ENCODE data around the gene TFAP2C. TPM values are rescaled to one million over a fixed set of nuclear protein-coding genes. Genes with fewer than 3 reads are reported as not detected.

TFAP2C gene
- total and polyA plus RNA-seq, 2 experiments from 2014 or later, result 12.3 to 19.0 TPM

GRCh38 chr20:56627122-56628014 lies 1.7 kb upstream of the TFAP2C start:
- H3K27me3 ChIP-seq (replicated peaks; ENCODE audit: insufficient read depth), result no peaks in the 10 kb centered on the region; the same call in 1 of the 2 replicates
- H3K4me2 ChIP-seq (ENCODE audit: unreplicated experiment), result no peak overlapping the region

GRCh38 chr20:56628015-56628872 lies 862 bp upstream of the TFAP2C start:
- TF ChIP-seq EZH2phosphoT487 (IDR thresholded peaks at IDR 0.05; ENCODE audit: insufficient read depth, low read depth) (no peak), EZH2 (IDR thresholded peaks at IDR 0.05; ENCODE audit: insufficient read depth, poor library complexity, severe bottlenecking) (no peak)
- H3K27me3 ChIP-seq (replicated peaks; ENCODE audit: insufficient read depth), result no peaks in the 10 kb centered on the region; the same call in 1 of the 2 replicates
- peak overlapping the region; percentile 95 for H2AFZ ChIP-seq
- peaks cover 14% of the 10 kb centered on the region for H3K4me1 ChIP-seq (ENCODE audit: insufficient read depth)
- in situ Hi-C loops (cut with MboI), result loop anchor here (10.0 kb wide), 1 partner anchor 347 kb away; no protein-coding TSS in a partner anchor
- peak overlapping the region; percentile 96 for H3K4me3 ChIP-seq
- 22% methylated on average over 48 of the region's 48 CpGs for WGBS, 2 experiments (ENCODE audit: low coverage in 1 of 2, low lambda C conversion rate in 2 of 2, missing lambda C conversion rate in 2 of 2)
- H3K36me3 ChIP-seq (ENCODE audit: low read depth), result peaks cover 4% of the 10 kb centered on the region
- H3K9ac ChIP-seq, result peak overlapping the region; percentile 86; the same call in 1 of the 2 replicates
- no peaks in the 10 kb centered on the region for H4K20me1 ChIP-seq (ENCODE audit: insufficient read depth)
- peaks cover 40% of the 10 kb centered on the region for H3K79me2 ChIP-seq (ENCODE audit: insufficient read depth)
- H3F3A ChIP-seq (ENCODE audit: insufficient read depth), result peaks cover 17% of the 10 kb centered on the region; the same call in 1 of the 2 replicates
- H3K27ac ChIP-seq, result no peak overlapping the region
- no peaks in the 10 kb centered on the region for H3K9me2 ChIP-seq (ENCODE audit: insufficient read depth)
- peak overlapping the region; percentile 97 for H3K4me2 ChIP-seq (ENCODE audit: unreplicated experiment)
- peak; percentile 66 for DNase-seq
- no peaks in the 10 kb centered on the region for H3K9me3 ChIP-seq (ENCODE audit: low read depth)

More at GRCh38 chr20:56627122-56628014, 1.7 kb upstream of the TFAP2C start:
- H4K20me1 ChIP-seq (ENCODE audit: insufficient read depth), result no peaks in the 10 kb centered on the region
- no peak overlapping the region for H3K4me3 ChIP-seq
- no peak overlapping the region for H2AFZ ChIP-seq
- H3K27ac ChIP-seq, result no peak overlapping the region
- peaks cover 13% of the 10 kb centered on the region for H3K4me1 ChIP-seq (ENCODE audit: insufficient read depth)
- H3K36me3 ChIP-seq (ENCODE audit: low read depth), result peaks cover 4% of the 10 kb centered on the region; the same call in 1 of the 2 replicates
- H3K9ac ChIP-seq, result no peak overlapping the region
- no peak for DNase-seq
- H3K9me3 ChIP-seq (ENCODE audit: low read depth), result no peaks in the 10 kb centered on the region
- peaks cover 12% of the 10 kb centered on the region; the same call in 1 of the 2 replicates for H3F3A ChIP-seq (ENCODE audit: insufficient read depth)
- in situ Hi-C loops (cut with MboI), result loop anchor here (10.0 kb wide), 1 partner anchor 347 kb away; no protein-coding TSS in a partner anchor
- peaks cover 31% of the 10 kb centered on the region for H3K79me2 ChIP-seq (ENCODE audit: insufficient read depth)
- TF ChIP-seq EZH2phosphoT487 (IDR thresholded peaks at IDR 0.05; ENCODE audit: insufficient read depth, low read depth) (no peak), EZH2 (IDR thresholded peaks at IDR 0.05; ENCODE audit: insufficient read depth, poor library complexity, severe bottlenecking) (no peak)
- 67 to 75% methylated on average over 38 to 45 of the region's 45 CpGs for WGBS, 2 experiments (ENCODE audit: low coverage in 1 of 2, low lambda C conversion rate in 2 of 2, missing lambda C conversion rate in 2 of 2)
- H3K9me2 ChIP-seq (ENCODE audit: insufficient read depth), result no peaks in the 10 kb centered on the region

- Histone ChIP-seq H3K79me2 (ENCODE audit: insufficient read depth) (peaks cover 49% of the 10 kb centered on the region), H3F3A (ENCODE audit: insufficient read depth) (peaks cover 26% of the 10 kb centered on the region), H3K4me3 (peak overlapping the region; percentile 96)
Observed at GRCh38 chr20:56629464-56630085, 469 bp downstream of the TFAP2C start.

More at GRCh38 chr20:56629464-56630085, 469 bp downstream of the TFAP2C start:
- DNase-seq, result peak; percentile 64
- no peaks in the 10 kb centered on the region for H4K20me1 ChIP-seq (ENCODE audit: insufficient read depth)
- peak overlapping the region; percentile 86 for H3K9ac ChIP-seq
- H3K36me3 ChIP-seq (ENCODE audit: low read depth), result peaks cover 11% of the 10 kb centered on the region
- 1 to 2% methylated on average over 38 of the region's 39 CpGs for WGBS, 2 experiments (ENCODE audit: low coverage in 1 of 2, low lambda C conversion rate in 2 of 2, missing lambda C conversion rate in 2 of 2)
- no peaks in the 10 kb centered on the region for H3K9me2 ChIP-seq (ENCODE audit: insufficient read depth)
- in situ Hi-C loops (cut with MboI), result loop anchor here (10.0 kb wide), 1 partner anchor 345 kb away; no protein-coding TSS in a partner anchor
- H2AFZ ChIP-seq, result peak overlapping the region; percentile 95
- H3K27me3 ChIP-seq (replicated peaks; ENCODE audit: insufficient read depth), result no peaks in the 10 kb centered on the region; the same call in 1 of the 2 replicates
- peak overlapping the region; percentile 41 for H3K27ac ChIP-seq
- H3K4me2 ChIP-seq (ENCODE audit: unreplicated experiment), result peak overlapping the region; percentile 97
- H3K4me1 ChIP-seq (ENCODE audit: insufficient read depth), result peaks cover 14% of the 10 kb centered on the region
- TF ChIP-seq EZH2phosphoT487 (IDR thresholded peaks at IDR 0.05; ENCODE audit: insufficient read depth, low read depth) (no peak), EZH2 (IDR thresholded peaks at IDR 0.05; ENCODE audit: insufficient read depth, poor library complexity, severe bottlenecking) (no peak)
- no peaks in the 10 kb centered on the region for H3K9me3 ChIP-seq (ENCODE audit: low read depth)

Data from GM23248 (cell line).